ENCODE measurements around the gene SMAD7.

SMAD7 gene

DNA sequence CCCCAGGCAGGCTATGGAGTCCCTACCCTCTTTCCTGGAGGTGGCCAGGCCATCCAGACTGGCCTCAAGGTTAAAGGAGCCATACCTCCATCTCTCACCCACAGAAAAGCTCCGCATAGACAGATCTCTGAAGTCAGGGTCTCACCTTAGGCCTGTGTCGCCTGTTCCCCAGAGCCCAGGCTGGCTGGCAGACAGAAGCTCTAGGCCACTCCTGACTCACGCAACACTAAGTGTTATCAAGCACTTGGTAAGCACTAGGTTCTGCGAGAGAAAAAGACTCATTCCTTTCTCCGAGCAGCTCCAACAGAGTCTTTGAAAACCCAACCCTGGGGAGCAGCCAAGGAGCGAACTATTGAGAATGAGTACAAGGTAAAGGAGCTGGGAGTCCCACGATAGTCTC lies 6.1 kb downstream of the SMAD7 start:
- no peak for DNase-seq (ENCODE audit: low spot score)

DNA sequence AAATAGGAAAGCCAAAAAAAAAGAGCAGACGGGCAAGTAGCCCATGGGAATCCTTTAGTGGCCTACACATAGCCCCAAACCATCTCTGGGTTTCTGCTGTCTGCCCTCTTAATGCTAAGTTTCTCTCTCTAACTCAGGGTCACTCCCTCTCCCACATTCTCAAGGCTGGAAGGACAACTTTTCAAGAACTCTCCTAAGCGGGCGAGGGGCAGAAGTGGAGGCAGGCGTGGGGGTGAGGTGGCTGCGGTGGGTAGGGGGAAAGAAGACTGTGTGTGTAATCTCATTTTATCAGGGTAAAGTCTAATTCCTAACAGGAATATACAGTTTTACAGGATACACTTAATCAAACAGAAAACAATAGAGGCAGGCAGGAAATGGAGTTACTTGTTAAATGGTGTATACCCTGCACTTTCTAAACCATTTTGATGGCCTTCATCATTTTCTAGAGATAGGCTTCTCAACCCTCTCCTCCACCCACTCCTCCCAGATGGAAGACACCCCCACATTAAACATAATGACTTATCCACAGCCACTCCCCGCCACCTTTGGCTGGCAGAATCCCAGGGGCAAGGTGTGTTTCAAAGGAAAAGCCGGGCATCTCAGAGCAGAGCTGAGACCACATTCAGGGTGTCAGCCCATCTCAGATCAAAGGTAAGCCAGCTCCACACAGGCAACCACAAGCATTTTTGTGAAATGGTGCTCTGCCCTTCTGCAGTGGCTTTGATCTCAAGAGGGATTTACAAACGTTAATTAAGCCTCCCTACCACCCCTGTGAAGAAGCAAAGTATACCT lies 6.8 kb downstream of the SMAD7 start:
- no peak for DNase-seq (ENCODE audit: low spot score)

DNA sequence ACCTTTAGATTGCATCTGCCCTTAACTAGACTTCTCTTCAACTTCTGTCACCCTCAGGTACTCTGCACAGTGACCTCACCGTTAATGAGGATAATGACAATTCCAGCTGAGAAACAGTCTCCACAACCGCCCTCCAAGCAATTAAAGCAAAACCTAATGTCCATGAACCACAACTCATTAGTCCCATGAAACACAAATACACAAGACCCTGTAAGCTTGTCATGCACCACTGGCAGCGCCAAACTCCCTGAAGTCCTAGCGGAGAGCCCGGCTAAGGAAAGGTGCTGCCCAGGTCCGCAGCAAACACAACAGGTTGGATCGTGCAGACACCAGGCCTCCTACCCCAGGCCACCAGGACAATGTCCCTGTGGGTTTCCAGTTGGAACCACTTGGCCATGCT lies 7.4 kb downstream of the SMAD7 start:
- peak; percentile 41 for DNase-seq (ENCODE audit: low spot score)

DNA sequence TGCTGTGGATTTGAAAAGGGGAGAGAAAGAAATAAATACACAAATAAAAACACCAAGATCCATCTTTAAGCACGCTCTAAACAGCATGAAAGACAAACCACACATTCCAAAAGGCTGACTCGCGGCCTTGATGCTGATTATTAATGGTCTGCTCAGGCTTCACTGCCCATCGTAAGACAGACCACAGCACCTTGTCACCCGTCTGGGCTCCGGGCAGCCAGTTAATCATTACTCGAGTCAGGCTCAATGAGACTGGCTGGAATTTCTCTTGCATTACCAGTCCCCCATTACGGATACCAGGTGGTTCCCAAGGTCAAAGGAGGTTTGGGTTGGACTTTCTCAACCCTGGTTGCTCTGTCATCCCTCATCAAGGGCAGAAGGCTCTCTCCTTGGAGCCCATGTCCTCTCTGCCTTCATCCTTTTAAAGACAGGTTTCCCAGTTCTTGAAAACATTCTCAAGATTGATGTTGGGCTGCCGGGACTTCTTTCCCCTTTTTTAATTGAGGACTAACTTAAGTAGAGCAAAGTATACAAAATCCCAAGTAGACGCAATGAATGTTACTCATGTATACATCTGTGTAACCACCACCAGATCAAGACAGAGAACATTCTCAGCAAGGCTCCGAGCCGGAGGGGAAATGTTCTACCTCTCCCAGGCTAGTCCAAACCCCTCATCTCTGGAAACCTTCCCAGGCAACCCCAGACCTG lies 8.1 kb downstream of the SMAD7 start:
- DNase-seq (ENCODE audit: low spot score), result peak; percentile 100

DNA sequence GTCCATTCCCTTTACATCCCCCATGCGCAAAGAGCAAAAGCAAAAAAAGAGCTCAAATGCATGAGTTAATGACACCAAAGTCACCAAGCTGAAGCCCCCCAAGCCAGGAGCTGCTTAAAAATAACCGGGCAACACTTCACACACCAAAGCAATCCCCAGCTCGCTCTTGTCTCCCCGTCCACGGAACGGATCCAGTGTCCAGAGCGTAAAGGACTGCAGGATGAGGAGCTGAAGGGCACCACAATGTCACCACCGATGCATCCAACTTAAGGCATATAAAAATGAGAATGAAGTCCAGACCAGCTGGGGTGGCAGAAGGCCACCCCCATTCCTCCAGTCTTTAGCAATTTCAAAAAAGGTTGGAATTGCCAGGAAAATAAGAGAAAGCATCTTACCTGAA lies 8.7 kb downstream of the SMAD7 start:
- no peak for DNase-seq (ENCODE audit: low spot score)

DNA sequence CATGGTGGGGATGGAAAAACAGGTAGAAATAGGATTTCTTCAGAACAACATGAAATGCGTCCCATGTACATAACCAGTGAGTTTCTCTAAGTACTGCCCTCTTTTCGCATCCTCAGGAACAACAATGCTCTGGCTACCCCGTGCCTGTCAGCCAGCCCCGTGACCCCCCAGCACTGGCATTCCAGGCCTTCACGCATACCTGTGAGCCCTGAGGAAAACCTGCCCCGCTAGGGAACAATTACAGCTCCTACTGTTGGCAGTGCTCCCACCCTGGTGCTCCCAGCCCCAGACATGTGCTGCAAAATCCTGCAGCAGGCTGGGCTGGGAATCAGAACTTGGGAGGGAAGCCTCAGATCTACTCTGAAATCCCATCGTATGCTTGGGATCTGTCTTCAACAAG lies 9.1 kb downstream of the SMAD7 start:
- DNase-seq (ENCODE audit: low spot score), result peak; percentile 69

DNA sequence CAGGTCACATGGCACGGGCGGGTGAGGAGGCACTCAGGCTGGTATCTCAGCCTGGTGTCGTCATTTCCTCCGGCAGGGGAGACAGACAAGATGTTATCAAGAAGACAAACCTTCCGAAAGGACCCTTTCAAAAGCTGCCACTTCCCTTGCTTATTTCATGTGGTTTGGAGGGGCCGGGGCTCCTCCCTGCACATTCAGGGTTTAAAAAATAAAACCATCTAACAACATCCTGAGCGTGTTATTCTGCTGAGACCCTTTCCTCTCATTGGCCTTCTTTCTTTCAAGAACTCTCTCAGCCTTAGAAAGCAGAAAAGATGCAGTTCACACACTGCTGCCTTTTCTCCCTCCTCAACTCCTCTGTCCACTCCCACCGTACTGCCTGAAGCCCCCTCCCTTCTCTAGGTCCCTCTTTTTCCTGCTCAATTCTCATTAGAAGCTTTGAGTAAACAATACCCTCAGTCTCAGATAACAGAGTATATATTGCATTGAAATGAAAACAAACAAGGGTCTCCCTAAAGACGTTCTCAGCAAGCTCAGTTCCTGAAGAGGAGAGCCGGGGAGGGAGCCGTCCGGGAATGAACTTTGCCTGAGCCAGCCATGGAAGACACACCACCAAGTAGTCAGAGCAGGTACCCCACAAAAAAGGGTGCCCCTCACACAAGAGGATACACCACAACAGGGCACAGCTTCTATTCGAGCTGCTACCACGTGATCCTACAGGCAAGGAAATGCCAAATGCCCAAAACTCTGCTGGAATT lies 9.7 kb downstream of the SMAD7 start:
- DNase-seq (ENCODE audit: low spot score), result peak; percentile 74

DNA sequence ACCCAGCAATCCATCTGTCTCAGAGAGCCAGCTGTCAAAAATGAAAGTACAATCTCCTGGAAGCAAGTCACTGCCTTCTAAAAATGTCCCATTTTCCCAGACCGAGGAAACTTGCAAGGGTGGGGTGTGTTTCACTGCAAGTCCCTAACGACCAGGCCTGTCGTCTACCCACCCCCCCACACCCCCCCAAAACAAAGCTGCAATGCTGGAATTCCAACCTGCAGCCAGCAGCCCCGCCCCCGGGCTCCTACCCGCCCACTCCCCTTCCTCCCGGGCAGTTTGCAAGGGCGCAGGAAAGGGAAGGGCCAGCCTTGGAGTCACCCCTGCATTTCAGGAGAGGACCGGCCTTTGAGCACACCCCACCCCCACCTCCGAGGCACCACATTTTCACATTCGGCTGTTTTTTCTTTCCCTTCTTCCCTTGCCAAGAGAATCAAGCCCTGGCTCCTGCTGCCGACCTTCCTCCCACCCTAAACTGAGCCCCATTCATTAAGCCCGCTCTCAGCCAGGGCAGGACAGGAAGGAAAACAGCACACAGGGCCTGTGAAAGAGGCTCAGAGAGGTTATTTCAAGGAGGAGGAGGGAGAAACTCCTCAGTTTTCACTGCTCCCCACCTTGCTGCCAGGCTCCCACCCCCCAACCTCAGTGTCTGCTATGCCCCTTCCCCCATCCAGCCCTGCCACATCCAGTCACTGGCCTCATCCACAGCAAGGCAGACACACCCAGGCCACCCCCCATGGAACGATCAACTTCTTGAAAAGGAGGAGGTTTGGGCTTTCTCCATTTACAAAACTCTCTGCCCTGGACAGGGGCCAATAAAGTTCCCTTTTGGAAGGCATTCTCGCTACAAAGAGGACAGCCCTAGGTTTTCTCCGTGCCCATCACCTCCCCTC lies 11.3 kb downstream of the SMAD7 start:
- peak; percentile 33 for DNase-seq (ENCODE audit: low spot score)

DNA sequence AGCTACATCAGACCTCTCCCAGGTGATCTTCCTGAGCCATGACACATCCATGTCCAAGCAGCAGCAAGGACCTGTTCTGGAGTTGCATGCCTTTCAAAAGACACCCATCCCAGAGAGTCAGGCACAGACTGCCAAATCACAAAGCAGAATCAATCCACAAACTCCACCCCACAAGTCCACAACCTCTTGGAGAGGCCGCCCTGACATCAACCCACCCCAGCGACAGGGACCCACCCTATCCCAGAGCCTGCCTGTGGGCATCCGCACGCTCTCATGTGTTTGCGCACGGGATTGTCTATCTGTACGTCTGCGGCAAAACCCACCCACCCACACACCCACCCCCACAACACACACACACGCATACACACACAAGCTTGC lies 11.9 kb downstream of the SMAD7 start:
- peak; percentile 71 for DNase-seq (ENCODE audit: low spot score)

DNA sequence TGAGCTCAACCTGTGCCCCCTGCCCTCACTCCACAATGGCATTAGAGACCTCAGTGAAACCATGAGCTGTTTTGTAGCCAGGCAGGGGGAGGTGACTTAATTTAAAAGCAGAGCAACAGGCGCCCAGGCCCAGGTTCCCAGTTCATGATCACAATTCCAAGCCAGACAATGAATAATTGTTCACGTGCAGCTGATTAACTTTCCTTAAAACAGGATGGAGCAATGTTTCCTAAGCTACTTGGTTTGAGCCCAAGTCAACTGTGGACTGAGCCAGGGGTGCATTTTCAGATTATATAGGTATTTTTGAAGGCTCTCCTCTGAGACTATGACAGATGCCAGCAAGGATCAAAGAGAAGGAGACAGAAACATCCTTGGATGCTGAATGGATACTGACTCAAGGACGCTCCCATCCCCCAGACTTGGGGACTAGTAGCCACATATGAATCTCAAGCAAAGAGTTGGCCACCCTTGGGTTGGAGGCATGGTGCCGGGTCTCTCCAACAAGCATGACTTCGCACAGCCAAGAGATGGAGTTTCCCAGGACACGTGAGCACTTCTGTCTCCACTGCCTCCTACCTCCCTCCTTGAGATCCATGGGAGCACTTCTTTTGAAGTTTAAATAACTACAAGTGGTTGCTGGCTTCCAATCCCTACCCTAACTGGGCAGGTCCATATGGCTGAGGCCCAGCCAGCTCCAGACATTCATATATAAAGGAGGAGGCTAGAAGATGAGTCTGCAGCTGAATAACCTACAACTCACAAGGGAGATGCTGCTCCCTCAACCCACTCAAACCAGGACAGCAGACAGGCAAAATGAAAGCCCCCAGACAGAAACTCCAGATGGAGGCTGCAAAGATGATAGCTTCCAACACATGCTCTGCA lies 12.7 kb downstream of the SMAD7 start:
- no peak for DNase-seq (ENCODE audit: low spot score)

DNA sequence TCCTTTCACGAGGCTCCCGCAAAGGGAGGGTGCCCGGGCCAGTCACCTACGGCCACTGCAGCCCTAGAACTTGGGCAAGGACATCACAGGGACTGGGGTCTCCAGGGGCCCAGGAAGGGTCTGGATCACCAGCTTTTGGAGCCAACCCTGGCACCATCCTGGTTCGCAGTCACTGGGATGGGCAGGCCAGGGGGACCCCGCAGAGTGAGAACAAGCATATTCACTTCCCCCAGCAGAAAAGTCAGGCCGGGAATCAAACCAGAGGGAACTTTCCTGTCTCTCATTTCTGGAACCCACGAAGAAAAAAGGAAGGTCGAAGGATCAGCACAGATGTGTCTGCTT lies 15.4 kb downstream of the SMAD7 start:
- no peak for DNase-seq (ENCODE audit: low spot score)

DNA sequence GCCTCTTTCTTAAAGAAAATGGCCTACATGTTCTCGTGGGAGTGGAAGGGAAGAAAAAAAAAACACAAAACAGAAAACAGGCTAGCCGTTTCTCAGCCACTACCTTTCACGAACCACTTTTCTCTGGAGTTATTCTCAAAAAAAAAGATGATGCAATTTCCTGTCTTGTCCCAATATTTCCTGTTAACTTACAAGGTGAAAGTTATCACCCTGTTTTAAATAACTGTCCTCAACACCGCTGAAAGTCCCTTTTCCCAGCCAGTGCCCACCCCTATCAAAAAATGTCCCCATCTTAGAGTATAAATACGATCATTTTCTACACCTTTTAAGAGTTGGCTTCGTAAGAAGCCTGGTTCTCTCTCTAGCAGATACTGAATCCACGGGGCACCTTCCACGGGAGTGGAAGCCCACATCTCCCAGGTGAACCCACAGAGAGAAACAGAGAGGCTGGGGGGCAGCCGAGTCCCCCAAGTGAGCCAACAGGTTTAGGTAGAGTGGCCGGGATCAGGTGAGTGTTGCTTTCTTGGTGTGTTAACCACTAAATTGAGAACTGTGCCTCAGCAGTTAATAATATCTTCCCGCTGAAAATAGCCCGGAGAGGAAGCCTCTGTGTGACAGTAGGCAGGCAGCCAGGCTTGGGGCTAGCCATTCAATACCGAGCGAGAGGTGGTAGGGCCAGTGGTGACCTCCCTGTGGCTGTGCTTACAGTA lies 15.9 kb downstream of the SMAD7 start:
- DNase-seq (ENCODE audit: low spot score), result peak; percentile 57

DNA sequence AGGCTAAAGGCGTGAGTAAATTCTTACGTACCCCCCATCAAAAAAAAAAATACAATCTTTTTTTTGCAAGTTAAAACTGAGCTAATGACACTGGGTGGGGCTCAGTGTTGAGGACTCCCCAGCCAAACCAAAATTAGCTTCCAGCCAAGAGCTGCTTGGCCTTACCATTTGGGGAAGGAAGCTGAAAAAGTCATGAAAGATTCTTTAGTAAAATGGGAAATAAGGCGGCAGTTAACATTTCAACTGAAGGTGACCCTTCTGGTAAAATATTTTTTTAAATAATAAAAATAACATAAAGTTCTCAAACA lies 16.4 kb downstream of the SMAD7 start:
- no peak for DNase-seq (ENCODE audit: low spot score)

DNA sequence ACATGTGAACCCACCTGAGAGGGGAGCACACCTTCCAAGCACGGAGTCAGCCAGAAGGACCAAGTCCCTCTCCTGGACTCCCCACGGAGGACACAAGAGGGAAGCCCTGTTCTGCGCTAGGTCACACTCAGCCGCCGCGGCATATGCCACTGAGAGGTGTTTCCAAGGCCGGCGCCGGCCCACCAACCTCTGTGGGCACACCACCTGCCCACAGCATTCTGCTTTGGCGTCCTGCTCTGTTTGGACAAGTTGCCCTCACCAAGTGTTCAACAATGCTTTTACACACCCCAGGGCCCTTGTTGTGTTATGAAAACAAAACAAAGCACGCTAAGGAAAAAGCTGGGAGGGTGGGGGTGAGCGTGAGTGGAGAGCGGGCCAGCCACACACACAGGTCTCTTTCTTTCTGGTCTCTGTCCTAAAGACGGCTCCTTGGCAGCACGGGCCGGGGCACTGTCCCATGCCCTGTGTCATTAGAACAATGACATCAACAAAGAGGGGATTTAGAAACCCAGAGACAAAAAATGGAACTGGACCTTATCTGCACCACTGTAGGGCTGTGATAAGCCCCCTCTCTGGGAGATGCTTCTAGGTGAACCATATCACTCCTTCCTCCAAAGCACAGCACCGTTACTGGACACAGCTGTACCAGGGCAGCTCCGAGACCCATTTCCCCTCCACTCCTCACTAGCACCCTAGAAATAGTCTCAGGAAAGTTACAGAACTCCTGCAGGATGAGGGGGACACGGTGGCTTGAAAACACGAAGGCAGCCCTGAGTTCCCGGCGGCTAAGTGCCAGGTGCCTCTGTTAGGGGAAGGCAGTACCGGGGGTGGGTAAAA lies 17.0 kb downstream of the SMAD7 start:
- DNase-seq (ENCODE audit: low spot score), result no peak

DNA sequence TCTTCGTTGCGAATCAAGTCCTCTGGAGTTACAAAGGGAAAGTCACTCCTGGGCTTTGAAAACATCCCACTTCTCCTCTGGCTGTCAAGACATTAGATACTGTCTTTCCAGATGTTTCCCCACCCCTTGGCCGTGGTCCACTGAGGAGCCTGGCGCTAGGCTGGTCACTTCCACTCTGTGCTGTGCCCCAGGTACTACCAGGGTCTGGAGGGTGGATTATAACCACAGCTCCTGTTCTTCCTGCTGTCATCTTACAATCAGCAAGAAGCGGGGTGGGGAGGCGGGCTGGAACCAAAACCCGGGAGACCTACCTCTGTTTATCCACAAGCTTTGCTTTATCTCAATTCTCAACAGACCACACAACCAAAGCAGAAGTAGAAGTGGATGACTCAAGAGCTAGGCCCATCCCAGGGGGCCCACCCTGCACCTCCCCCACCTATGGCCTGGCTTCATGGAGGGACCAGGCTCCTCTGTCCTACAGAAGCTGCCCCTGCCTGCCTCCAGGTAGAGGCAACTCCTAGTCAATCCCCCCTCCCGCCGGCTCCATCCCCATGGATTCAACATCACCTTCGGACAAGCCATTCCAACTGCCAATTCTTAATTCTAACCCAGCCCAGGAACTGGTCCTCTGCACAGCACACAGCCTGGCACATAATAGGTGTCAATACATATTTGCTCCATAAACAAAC lies 17.8 kb downstream of the SMAD7 start:
- no peak for DNase-seq (ENCODE audit: low spot score)

DNA sequence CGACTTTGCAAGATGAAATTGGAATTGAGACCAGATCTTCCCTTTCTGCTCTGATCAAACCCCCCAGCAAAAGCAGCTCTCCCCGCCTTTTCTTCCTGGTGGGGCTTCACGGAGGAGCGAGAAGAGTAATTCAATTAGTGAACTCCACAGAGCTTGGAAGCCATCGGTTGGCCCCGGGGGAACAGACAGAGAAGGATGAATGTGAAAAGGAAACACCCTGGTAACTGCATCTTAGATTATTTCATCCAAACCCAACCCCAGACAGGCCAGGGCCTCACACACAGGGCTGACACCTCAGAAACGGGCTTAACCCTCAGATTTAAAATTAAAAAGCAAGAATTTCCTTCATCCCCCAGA lies 18.3 kb downstream of the SMAD7 start:
- DNase-seq (ENCODE audit: low spot score), result no peak

DNA sequence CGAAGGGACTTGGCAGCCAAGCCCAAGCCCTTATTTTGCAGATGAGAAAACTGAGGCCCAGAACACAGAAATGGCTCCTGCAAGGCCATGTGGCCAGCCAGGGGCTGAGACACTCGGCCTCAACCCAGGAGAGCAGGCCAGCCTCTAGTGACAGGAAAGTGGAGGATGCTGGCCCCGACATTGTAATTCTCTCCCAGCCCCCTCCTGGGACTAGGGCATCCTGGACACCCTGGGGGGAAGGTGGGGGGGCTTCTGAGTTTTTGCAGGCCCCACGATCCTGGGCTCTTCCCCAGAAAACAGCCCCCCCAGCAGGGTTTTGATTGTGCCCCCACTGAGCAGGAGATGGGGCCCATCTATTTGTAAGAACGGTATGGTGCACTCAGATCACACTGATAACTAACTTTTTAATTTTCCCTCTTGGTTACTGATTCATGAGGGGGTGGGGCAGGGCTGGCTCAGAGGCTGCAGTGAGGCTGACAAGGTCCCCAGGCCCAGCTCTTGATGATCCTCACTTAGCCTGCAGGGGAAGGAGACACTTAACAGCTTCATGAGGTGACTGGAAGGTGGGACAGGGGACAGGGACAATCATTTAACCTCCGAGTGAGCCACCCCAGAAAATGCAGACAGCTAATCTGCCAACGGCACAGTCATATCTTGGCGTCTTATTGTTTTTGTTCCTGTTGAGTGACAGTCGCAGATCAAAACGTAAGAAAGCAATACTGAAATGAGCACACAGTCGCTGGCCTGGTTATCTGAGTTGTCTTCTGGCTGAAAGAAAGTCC lies 18.9 kb downstream of the SMAD7 start:
- DNase-seq (ENCODE audit: low spot score), result peak; percentile 70

DNA sequence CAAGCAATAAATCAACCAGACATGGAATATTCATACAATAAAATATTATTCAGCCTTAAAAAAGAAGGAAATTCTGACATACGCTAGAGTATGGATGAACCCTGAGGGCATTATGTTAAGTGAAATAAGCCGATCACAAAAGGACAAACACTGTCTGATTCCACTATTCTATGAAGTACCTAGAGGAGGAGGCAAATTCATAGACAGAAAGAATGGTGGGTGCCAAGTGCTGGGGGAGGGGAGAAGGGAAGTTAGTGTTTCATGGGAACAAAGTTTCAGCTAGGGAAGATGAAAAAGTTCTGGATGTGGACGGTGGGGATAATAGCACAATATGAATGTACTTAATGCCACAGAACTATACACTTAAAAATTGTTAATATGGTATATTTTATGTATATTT lies 19.8 kb downstream of the SMAD7 start:
- no peak for DNase-seq (ENCODE audit: low spot score)
